Measurements from ENCODE around the gene TUBGCP6.

The TUBGCP6 gene

DNA sequence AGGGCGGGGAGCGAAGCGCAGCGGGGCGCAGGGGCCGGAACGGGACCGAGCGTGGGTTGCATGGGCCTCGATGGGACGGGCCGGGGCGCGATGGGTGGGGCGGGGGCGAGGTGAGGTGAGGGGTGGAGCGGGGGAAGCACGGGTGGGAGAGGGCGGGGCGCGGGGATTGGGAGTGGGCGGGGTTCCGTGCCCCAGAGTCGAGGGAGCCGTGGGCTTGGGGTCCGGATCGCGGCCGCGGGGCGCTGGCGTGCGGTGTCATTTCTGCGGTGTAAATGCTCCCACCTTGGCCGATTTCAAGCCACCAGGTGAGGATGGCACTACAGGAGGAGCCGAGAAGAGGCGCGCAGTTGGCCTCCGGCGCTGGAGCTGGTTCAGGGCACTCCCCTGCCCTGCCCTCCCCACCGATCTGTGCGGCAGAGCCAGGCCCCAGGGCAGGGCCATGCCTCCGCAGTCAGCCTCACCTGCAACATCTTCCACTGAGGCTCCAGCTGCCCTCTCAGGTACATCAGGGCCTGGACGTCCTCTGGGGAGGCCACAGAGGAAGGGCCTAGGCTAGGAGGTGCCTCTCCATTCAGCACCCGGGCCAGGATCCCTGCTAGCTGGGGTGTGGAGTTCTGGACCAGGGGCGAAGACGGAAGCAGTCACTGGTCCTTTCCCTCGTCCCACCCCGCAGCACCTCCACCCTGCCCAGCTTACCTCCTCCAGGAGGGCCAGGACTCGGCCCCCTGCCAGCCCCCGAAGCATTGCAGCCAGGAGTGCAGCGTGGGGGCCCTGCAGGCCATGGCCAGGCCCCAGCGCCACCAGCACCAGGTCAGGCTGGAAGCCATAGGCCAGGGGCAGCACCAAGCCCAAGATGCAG is 620 bp upstream of the TUBGCP6 start:
- Histone ChIP-seq H2BK5ac (ENCODE audit: low read depth, low read length, poor library complexity) (peak overlapping the region; percentile 73), H3K27ac (ENCODE audit: low read depth, low read length) (peak overlapping the region; percentile 87), H4K12ac (ENCODE audit: low read depth, low read length) (peak overlapping the region; percentile 91), H3K36me3 (ENCODE audit: control insufficient read depth in 1 of 2, insufficient read depth in 2 of 2, low read length in 2 of 2) (peaks cover 26 to 29% of the 10 kb centered on the region in 2 experiments), H3K23ac (ENCODE audit: low read length) (no peak overlapping the region), H2AFZ (ENCODE audit: insufficient read depth, low read length, poor library complexity) (peak overlapping the region; percentile 86), H3K27me3 (ENCODE audit: insufficient read depth, low read length) (no peaks in the 10 kb centered on the region), H3K4me1 (ENCODE audit: control insufficient read depth in 1 of 2, insufficient read depth in 2 of 2, low read length in 2 of 2) (peaks cover 15 to 24% of the 10 kb centered on the region in 2 experiments), H3K4me2 (ENCODE audit: low read length) (peak overlapping the region; percentile 90), H4K91ac (ENCODE audit: low read depth, low read length) (peak overlapping the region; percentile 86), H2BK120ac (ENCODE audit: insufficient read depth, low read length, poor library complexity) (peak overlapping the region; percentile 52), H3K9me3 (ENCODE audit: insufficient read depth, low read depth, low read length) (peaks cover 3% of the 10 kb centered on the region), H3K18ac (ENCODE audit: low read length) (peak overlapping the region; percentile 95), H3K79me1 (ENCODE audit: low read length) (peaks cover 7% of the 10 kb centered on the region), H3K14ac (ENCODE audit: low read length) (peak overlapping the region; percentile 92), H2BK12ac (ENCODE audit: low read length) (no peak overlapping the region), H3K4me3 (ENCODE audit: low read depth, low read length) (peak overlapping the region; percentile 92), H3K9ac (ENCODE audit: low read length) (peak overlapping the region; percentile 80), H3K4ac (ENCODE audit: low read depth, low read length) (peak overlapping the region; percentile 75), H3K79me2 (ENCODE audit: control insufficient read depth, insufficient read depth, low read length, poor library complexity) (peaks cover 11% of the 10 kb centered on the region), H2AK5ac (ENCODE audit: low read length) (peak overlapping the region; percentile 29), H4K8ac (ENCODE audit: low read depth, low read length) (peak overlapping the region; percentile 97)
- no peak for DNase-seq
- WGBS (ENCODE audit: extremely low coverage, insufficient coverage, insufficient read length): no CpG with 5 or more reads among the region's 53 CpGs

GRCh38 chr22:50243685-50244419 is 971 bp downstream of the TUBGCP6 start:
- Histone ChIP-seq H3K4me1 (ENCODE audit: control insufficient read depth in 1 of 2, insufficient read depth in 2 of 2, low read length in 2 of 2) (peaks cover 10 to 18% of the 10 kb centered on the region in 2 experiments), H2BK120ac (ENCODE audit: insufficient read depth, low read length, poor library complexity) (no peak overlapping the region), H3K14ac (ENCODE audit: low read length) (peak overlapping the region; percentile 2), H3K27ac (ENCODE audit: low read depth, low read length) (no peak overlapping the region), H4K8ac (ENCODE audit: low read depth, low read length) (peak overlapping the region; percentile 92), H3K36me3 (ENCODE audit: control insufficient read depth in 1 of 2, insufficient read depth in 2 of 2, low read length in 2 of 2) (peaks cover 35% of the 10 kb centered on the region in 2 experiments), H3K4ac (ENCODE audit: low read depth, low read length) (peak overlapping the region; percentile 53), H2AK5ac (ENCODE audit: low read length) (no peak overlapping the region), H4K91ac (ENCODE audit: low read depth, low read length) (no peak overlapping the region), H3K9me3 (ENCODE audit: insufficient read depth, low read depth, low read length) (peaks cover 2% of the 10 kb centered on the region), H3K18ac (ENCODE audit: low read length) (no peak overlapping the region), H3K4me3 (ENCODE audit: low read depth, low read length) (peak overlapping the region; percentile 92), H2BK12ac (ENCODE audit: low read length) (no peak overlapping the region), H3K23ac (ENCODE audit: low read length) (no peak overlapping the region), H3K9ac (ENCODE audit: low read length) (peak overlapping the region; percentile 60), H2AFZ (ENCODE audit: insufficient read depth, low read length, poor library complexity) (no peak overlapping the region), H3K27me3 (ENCODE audit: insufficient read depth, low read length) (no peaks in the 10 kb centered on the region), H4K12ac (ENCODE audit: low read depth, low read length) (peak overlapping the region; percentile 9), H3K79me2 (ENCODE audit: control insufficient read depth, insufficient read depth, low read length, poor library complexity) (peaks cover 11% of the 10 kb centered on the region), H3K4me2 (ENCODE audit: low read length) (peak overlapping the region; percentile 84), H3K79me1 (ENCODE audit: low read length) (peaks cover 7% of the 10 kb centered on the region), H2BK5ac (ENCODE audit: low read depth, low read length, poor library complexity) (no peak overlapping the region)
- DNase-seq: no peak
- no CpG with 5 or more reads among the region's 27 CpGs for WGBS (ENCODE audit: extremely low coverage, insufficient coverage, insufficient read length)

- no peak overlapping the region for H2AK5ac ChIP-seq (ENCODE audit: low read length)
- H3K14ac ChIP-seq (ENCODE audit: low read length): no peak overlapping the region
- peaks cover 26 to 30% of the 10 kb centered on the region in 2 experiments for H3K36me3 ChIP-seq (ENCODE audit: control insufficient read depth in 1 of 2, insufficient read depth in 2 of 2, low read length in 2 of 2)
- no peak overlapping the region for H3K4me3 ChIP-seq (ENCODE audit: low read depth, low read length)
- H3K9me3 ChIP-seq (ENCODE audit: insufficient read depth, low read depth, low read length): peaks cover 2% of the 10 kb centered on the region
- H3K18ac ChIP-seq (ENCODE audit: low read length): no peak overlapping the region
- H3K79me2 ChIP-seq (ENCODE audit: control insufficient read depth, insufficient read depth, low read length, poor library complexity): peaks cover 11% of the 10 kb centered on the region
- H2BK120ac ChIP-seq (ENCODE audit: insufficient read depth, low read length, poor library complexity): no peak overlapping the region
- no CpG with 5 or more reads among the region's 14 CpGs for WGBS (ENCODE audit: extremely low coverage, insufficient coverage, insufficient read length)
- H3K4me1 ChIP-seq (ENCODE audit: control insufficient read depth in 1 of 2, insufficient read depth in 2 of 2, low read length in 2 of 2): peaks cover 10 to 18% of the 10 kb centered on the region in 2 experiments
- H3K79me1 ChIP-seq (ENCODE audit: low read length): peaks cover 7% of the 10 kb centered on the region
- H4K12ac ChIP-seq (ENCODE audit: low read depth, low read length): no peak overlapping the region
- H2BK12ac ChIP-seq (ENCODE audit: low read length): no peak overlapping the region
- no peak overlapping the region for H3K4ac ChIP-seq (ENCODE audit: low read depth, low read length)
- H3K4me2 ChIP-seq (ENCODE audit: low read length): no peak overlapping the region
- H3K23ac ChIP-seq (ENCODE audit: low read length): no peak overlapping the region
- H4K8ac ChIP-seq (ENCODE audit: low read depth, low read length): no peak overlapping the region
- H3K9ac ChIP-seq (ENCODE audit: low read length): no peak overlapping the region
- H4K91ac ChIP-seq (ENCODE audit: low read depth, low read length): no peak overlapping the region
- H3K27ac ChIP-seq (ENCODE audit: low read depth, low read length): no peak overlapping the region
- H3K27me3 ChIP-seq (ENCODE audit: insufficient read depth, low read length): no peaks in the 10 kb centered on the region
- H2AFZ ChIP-seq (ENCODE audit: insufficient read depth, low read length, poor library complexity): no peak overlapping the region
- no peak overlapping the region for H2BK5ac ChIP-seq (ENCODE audit: low read depth, low read length, poor library complexity)
- DNase-seq: no peak
Measured at GRCh38 chr22:50242406-50242949, 2.3 kb downstream of the TUBGCP6 start.

- H2BK120ac ChIP-seq (ENCODE audit: insufficient read depth, low read length, poor library complexity): no peak overlapping the region
- peaks cover 16 to 18% of the 10 kb centered on the region in 2 experiments for H3K36me3 ChIP-seq (ENCODE audit: control insufficient read depth in 1 of 2, insufficient read depth in 2 of 2, low read length in 2 of 2)
- H3K9ac ChIP-seq (ENCODE audit: low read length): no peak overlapping the region
- no peak overlapping the region for H2BK12ac ChIP-seq (ENCODE audit: low read length)
- H2AK5ac ChIP-seq (ENCODE audit: low read length): no peak overlapping the region
- no CpG with 5 or more reads among the region's 9 CpGs for WGBS (ENCODE audit: extremely low coverage, insufficient coverage, insufficient read length)
- no peak overlapping the region for H2AFZ ChIP-seq (ENCODE audit: insufficient read depth, low read length, poor library complexity)
- no peak overlapping the region for H2BK5ac ChIP-seq (ENCODE audit: low read depth, low read length, poor library complexity)
- H3K14ac ChIP-seq (ENCODE audit: low read length): no peak overlapping the region
- H3K79me1 ChIP-seq (ENCODE audit: low read length): no peaks in the 10 kb centered on the region
- no peak overlapping the region for H3K4me3 ChIP-seq (ENCODE audit: low read depth, low read length)
- peaks cover 2% of the 10 kb centered on the region for H3K79me2 ChIP-seq (ENCODE audit: control insufficient read depth, insufficient read depth, low read length, poor library complexity)
- H4K8ac ChIP-seq (ENCODE audit: low read depth, low read length): no peak overlapping the region
- H3K27me3 ChIP-seq (ENCODE audit: insufficient read depth, low read length): no peaks in the 10 kb centered on the region
- no peak overlapping the region for H4K91ac ChIP-seq (ENCODE audit: low read depth, low read length)
- H3K4me2 ChIP-seq (ENCODE audit: low read length): no peak overlapping the region
- no peak for DNase-seq
- no peak overlapping the region for H3K23ac ChIP-seq (ENCODE audit: low read length)
- no peak overlapping the region for H3K27ac ChIP-seq (ENCODE audit: low read depth, low read length)
- H3K9me3 ChIP-seq (ENCODE audit: insufficient read depth, low read depth, low read length): peaks cover 19% of the 10 kb centered on the region
- H3K18ac ChIP-seq (ENCODE audit: low read length): no peak overlapping the region
- no peak overlapping the region for H4K12ac ChIP-seq (ENCODE audit: low read depth, low read length)
- peaks cover 3 to 7% of the 10 kb centered on the region in 2 experiments for H3K4me1 ChIP-seq (ENCODE audit: control insufficient read depth in 1 of 2, insufficient read depth in 2 of 2, low read length in 2 of 2)
- H3K4ac ChIP-seq (ENCODE audit: low read depth, low read length): no peak overlapping the region
Measured at GRCh38 chr22:50238755-50239154, 6.1 kb downstream of the TUBGCP6 start.
